GM10266 (cell line): ENCODE results near the gene FBXL14.

ENCODE experiments used
- DNase-seq: peaks from one replicate; pipeline ENCODE4 v3.0.0; 2012; ENCODE audit errors: extremely low spot score
- TF ChIP-seq, protein P1 (sequence below): IDR thresholded peaks from 2 replicates; pipeline ENCODE4 v1.5.1; 2012; ENCODE audit warnings: mild to moderate bottlenecking, low read depth; ENCODE audit not compliant: control insufficient read depth, insufficient read depth; ENCODE audit errors: missing control alignments

The FBXL14 gene

DNA sequence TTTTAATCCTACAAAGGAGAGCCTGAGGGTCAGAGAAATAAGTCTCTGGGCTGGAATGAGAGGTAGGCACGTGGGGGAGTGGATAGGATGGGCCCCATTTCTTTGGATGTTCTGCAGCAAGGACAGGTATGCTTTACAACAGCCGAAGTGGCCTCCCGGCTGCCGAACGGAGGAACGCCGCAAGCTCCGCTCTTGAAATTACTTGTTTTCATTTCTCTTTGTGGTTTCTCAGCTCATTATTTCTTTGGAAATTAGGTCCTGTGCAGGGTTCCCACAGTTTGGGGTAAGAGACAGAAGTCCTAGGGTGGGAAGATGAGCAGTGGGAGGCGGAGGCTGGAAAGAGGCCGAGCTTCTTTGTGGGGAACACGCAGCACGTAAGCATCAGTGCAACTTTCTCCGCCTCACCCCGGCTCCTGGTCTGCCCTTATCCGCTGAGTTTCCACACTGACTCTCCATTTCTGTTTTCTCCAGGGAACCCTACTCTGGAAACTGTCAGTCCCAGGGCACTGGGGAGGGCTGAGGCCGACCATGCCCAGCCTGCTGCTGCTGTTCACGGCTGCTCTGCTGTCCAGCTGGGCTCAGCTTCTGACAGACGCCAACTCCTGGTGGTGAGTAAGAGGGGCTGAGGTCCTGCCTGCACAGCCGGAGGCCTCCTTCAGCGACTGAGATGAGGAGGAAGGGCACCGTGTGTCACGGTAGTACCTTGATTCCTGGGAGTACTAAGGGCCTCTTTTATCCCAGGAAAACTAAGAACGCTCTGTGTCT is 36.6 kb upstream of the FBXL14 start:
- no peak for DNase-seq
- TF ChIP-seq, protein P1, sequence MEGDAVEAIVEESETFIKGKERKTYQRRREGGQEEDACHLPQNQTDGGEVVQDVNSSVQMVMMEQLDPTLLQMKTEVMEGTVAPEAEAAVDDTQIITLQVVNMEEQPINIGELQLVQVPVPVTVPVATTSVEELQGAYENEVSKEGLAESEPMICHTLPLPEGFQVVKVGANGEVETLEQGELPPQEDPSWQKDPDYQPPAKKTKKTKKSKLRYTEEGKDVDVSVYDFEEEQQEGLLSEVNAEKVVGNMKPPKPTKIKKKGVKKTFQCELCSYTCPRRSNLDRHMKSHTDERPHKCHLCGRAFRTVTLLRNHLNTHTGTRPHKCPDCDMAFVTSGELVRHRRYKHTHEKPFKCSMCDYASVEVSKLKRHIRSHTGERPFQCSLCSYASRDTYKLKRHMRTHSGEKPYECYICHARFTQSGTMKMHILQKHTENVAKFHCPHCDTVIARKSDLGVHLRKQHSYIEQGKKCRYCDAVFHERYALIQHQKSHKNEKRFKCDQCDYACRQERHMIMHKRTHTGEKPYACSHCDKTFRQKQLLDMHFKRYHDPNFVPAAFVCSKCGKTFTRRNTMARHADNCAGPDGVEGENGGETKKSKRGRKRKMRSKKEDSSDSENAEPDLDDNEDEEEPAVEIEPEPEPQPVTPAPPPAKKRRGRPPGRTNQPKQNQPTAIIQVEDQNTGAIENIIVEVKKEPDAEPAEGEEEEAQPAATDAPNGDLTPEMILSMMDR: no peak

DNA sequence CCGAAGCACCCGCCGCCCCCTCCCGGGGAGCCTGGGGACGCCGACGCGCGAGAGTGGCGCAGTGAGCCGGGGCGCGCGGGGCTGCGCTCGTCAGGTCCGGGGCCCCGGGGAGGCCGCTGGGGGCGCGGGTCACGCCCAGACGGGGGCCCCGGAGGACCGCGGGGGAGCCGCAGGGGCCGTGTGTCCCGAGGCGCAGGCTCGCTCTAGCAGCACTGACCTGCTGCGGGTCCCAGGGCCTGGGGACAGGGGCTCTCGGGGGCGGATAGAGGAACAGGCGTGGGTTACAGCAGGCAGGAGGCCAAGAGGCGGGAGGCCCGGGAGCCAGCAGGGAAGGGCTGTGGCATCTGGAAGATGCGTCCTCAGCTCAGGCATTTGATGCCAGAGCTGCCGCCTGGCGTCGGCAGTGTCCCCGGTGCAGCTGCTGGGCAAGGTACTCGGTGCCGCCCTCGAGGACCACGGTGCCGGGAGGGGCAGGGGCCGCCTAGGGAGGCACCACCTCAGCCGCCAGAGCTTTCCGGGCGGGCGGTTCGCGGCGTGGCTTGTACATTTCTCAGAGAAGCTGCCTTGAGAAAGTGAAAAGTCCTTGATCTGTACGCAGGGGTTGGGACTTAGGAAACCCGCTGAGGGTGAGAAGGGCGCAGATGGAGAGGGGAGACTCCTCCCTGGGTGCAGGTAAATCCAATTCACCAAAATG is 35.9 kb upstream of the FBXL14 start:
- no peak for DNase-seq
- TF ChIP-seq, protein P1: peak; percentile 29

DNA sequence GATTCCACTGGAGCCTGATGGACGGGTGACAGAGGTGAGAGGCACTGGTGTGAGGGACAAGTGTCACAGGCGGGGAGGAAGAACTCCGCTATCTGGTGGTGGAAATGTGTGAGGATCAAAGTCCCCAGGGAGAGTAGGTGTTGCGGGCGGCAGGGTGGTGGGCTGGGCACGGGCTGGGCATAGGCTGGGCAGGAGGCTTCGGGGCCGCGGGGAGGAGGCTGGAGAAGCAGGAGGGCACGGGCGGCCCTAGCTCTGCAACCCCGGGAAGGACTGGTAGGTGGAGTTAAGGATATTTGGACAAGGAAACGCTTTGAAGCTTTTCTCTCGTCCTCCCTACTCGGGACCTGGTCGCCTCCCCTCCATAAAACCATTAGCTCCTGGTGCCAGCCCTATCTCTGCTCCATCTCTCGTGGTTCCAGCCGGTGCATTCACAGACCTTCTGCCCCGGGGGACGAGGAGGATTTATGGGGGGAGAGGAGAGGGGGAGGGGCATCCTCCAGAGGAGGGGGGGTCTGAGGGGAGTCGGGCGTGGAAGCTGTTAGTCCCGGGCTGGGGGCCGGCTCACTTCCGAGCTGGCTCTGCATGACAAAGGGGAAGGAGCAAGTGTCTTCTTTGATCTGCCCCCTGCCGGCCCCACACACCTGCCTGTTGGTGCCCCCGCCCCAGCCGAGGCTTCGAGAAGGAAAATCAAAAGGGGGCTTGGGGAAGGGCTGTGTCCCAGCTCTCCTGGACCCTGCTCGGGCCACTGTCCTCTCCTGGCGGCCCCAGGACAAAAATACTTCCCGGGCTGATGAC is 35.2 kb upstream of the FBXL14 start:
- no peak for DNase-seq
- TF ChIP-seq, protein P1: peak; percentile 12

DNA sequence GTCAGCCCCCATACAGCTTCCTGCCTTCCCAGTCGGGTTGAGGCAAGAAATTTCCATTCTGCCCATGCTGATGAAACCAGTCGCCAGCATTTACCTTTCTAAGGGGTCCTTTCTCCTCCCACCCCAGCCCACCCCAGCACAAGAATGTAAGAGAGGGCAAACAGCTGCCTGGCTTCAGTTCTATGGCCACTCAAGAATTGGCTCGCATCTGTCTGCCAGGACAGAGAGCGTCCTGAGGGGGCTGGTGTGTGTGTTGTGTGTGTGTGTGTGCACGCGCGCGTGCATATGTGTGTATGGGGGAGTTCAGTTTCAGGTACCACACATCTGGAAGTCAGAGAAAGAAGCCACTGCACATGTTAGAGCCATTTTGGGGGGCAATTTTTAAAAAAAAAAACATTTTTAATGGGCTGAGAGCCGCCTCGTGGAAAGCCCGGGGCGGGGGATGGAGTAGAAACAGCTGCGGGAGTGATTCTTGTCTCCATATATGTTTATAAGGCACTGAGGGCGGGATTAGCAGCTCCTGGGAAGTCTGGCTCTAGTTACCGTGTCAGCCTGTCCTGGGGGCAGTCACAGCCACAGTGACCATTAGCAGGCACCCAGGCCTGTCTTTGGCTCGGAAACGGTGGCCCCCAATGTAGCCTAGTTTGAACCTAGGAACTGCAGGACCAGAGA is 34.4 kb upstream of the FBXL14 start, which contains the start of gene WNT5B:
WNT5B (plus strand) TSS at position 566 of the 672 bp plus-strand sequence. CDS start 2,124 bp downstream, outside the sequence.
- TF ChIP-seq, protein P1: no peak
- no peak for DNase-seq

DNA sequence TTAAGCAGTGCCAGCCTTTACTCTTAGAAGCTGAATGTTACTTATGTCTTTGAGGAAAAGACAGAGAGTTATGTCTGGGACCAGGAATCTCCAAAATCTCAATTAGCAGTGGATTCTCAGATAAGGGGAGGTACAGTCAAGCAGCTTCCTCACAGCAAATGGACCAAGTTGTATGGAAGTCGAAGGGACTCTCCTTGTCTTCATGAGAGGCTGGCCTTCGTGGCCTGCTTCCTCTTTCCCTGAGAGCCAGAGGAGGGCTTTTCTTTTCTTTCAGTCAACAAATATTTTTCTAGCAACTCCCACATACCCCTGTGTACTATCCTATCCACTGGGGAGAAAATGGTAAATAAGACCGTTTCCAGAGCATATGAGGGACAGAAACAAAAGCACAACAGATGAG is 28.0 kb upstream of the FBXL14 start:
- no peak for DNase-seq
- TF ChIP-seq, protein P1: no peak

DNA sequence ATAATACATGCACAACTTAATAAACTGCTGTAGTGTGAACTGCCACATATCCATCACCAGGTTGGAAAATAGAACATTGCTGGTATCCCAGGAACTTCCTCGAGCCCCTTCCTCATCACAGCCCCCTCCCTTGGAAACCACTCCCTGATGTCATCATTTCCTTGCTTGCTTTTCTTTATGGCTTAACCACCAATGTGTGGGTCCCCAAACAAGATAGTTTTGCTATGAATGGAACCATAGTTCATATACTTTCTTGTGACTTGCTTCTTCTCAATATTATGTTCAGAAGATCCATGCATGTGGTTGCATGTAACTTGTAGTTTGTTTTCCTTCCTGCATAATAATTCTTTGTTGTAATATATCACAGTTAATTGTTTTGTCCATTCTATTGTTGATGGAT is 25.7 kb upstream of the FBXL14 start:
- DNase-seq: no peak
- TF ChIP-seq, protein P1: no peak
